H54 (cell line): Measurements from ENCODE around the gene PHF10.
"Not testable (repeated sequence)": the region's sequence is repeated elsewhere in the genome, so short reads cannot be mapped to it uniquely, and the experiment has no call there.

ENCODE experiments used
- DNase-seq: peaks from one replicate; pipeline ENCODE4 v3.0.0; 2011; ENCODE audit warnings: low spot score, mixed read lengths; ENCODE audit not compliant: insufficient read length
- FAIRE-seq: peaks from 3 replicates; lab custom pipeline; 2011; peaks lifted over from hg19 to GRCh38; lab: Jason Lieb, UNC
- POLR2A ChIP-seq: IDR thresholded peaks from 2 replicates; pipeline ENCODE4 v1.6.1; 2011; ENCODE audit warnings: low read depth, mild to moderate bottlenecking, low read length

The PHF10 gene

DNA sequence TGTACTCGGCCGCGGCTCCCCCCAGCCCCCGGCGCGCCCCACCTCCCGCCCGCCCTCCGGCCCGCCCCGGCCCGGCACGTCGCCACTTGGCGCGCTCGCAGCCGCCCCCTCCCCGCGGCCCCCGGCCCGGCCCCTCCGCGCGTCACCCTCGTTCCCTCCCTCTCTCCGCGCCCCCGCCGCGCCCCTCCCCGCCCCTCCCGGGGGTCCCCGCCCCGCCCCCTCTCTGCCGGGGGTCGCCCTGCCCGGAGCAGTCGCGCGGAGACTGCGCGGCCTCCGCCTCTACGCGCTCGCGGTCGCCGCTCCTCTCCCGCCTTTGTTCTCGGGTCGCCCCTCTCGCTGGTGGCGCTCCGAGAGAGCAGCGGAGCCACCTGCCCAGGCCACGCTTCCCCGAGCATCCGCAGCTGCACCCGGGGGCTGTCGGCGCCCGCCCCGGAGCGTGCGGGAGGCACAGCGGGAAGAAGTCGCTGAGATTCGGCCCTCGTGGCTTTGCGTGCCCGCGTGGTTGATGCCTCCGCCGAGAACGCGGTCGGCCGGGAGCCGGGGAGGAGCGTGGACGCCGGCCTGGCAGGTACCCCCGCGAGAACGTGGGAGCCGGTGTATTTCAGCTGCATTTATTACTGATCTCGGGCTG lies at the start of gene PHF10:
Gene PHF10, minus strand, starts transcription at position 7 of the 631 bp plus-strand sequence. CDS start 569 bp downstream, outside the sequence.
- FAIRE-seq (no peak), DNase-seq (no peak)
- TF ChIP-seq POLR2A, result no peak

DNA sequence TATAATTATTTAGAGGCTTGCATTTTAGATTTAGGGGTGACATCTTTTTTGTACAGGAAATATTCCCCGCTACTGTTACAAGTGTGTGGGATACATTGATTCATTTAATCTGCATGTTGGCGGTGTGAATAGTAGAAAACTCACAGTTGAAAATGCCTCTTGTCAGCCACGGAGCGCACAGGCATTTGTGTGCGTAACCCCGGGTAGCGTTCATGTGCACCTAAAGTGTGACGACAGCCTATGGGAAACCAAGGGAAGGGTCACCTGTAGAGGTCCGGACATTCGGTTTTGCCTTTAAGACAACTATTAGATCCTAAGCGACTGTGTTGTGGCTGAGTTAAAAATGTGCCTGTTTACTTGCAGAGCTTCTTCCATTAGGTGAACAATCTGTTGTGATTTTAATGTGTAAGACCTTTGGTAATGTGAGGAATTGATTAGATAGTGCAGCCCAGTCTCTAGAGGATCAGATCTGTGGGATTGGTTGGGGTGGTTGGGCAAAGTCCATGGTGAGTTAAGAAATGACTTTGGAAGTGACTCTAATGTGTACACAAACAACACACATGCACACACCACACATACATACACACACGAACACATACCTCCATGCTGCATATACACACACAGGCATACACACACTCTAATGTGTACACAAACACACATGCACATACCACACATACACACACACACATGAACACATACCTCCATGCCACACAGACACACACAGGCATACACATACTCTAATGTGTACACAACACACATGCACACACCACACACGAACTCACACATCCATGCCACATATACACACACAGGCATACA lies 42.8 kb upstream of the PHF10 start:
- no peak for FAIRE-seq
- TF ChIP-seq POLR2A, result no peak
- no peak for DNase-seq

DNA sequence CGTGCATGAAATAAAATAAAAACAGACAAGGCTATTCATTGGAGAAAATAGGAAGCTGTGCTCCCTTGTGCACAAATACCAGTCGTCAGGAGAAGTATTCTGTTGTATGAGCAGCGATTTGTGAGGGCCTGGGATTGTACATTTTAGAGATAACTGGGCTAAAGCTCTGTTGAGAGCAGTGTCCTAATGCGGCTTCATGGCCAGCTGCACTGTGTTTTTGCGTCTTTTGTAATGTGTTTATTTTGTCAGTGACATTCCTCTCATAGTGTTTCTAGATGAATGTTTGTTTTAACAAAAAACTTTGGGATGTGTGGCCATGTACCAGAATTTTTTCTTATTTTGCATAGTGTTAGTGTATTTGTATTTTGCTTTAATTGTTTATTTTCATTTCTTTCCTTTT lies 41.9 kb upstream of the PHF10 start:
- FAIRE-seq (no peak), DNase-seq (no peak)
- TF ChIP-seq POLR2A, result no peak

GRCh38 chr6:169765789-169766188 lies 41.5 kb upstream of the PHF10 start:
- not testable (repeated sequence) for DNase-seq, FAIRE-seq

DNA sequence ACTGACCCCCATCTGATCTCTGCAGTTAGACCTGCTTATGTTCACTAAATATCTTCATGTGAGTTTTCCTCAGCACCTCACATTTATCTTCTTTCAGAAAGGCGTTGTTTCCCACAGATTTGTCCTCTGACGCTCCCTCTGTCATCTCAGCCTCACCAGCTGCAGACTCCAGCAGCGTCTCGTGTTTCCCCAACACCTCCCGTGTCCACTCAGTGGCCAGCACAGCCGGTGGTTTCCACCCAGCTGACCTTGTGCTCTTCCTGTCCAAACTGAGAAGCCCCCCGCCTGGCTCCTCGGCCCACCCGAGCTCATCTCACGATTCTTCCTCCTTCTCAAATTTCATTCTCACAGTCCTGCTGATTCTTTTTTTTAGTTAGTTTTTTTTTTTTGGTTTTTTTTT lies 39.6 kb upstream of the PHF10 start:
- FAIRE-seq, result no peak
- no peak for DNase-seq
- TF ChIP-seq POLR2A, result no peak

DNA sequence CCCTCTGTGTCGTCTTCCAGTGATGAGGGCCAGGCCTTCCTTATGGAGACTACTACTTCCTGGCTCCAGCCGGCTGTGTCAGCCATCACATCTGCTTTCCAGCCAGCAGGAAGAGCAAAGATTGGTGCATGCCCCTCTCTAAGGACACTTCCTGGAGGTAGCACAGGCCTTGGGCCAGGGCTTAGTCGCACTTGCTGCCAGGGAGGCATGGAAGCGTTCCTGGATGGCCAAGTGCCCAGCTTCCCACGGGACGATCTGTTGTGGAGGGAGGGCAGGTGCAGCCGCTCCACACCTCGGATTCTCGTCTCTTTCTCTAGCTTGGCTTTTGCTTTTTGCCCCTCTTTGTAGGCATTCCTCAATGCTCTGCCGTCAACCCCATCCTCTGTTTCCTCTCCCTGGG lies 39.0 kb upstream of the PHF10 start:
- FAIRE-seq, result no peak
- no peak for DNase-seq
- no peak for TF ChIP-seq POLR2A

DNA sequence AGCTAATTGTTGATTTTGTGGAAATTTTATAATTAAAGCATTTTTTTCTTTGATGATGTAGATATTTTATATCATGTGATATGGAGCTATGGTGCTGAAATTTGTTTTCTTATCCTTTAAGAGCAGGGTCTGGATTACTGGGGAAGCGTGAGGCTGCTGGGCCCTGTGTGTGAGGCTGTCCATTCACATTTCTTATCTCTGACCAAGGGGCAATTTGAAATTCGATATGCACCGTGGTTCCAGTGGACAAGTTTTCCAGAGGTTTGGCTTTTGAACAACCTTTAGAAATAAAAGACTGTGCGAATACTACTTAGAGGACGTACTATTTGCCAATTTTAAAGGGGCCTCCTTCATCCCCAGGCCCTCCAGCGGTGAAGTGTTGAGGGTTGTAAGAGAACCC lies 30.9 kb upstream of the PHF10 start:
- TF ChIP-seq POLR2A, result no peak
- FAIRE-seq (no peak), DNase-seq (no peak)

DNA sequence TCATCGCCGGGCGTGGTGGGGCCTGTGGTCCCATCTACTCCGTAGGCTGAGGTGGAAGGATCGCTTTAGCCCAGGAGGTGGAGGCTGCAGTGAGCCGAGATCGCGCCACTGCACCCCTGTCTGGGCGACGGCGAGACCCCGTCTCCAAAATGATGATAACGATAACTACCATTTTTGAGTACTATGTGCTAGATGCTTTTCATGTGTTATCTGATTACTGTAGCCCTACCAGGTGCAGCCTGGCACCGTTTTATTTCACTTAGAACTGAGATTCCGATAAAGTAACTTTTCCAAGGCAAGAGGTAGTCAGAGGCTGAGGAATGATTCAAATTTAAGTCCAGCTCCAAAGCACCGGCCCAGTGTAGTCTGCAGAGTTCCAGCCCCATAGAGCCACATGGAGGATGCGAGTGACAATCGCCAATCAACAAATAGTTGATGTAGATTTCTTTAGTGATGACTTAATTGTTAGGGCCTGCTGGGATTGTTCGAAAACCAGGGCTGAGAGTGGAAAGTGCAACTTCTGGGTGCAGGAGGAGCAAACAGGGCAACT lies 27.8 kb upstream of the PHF10 start:
- no peak for FAIRE-seq
- no peak for DNase-seq
- no peak for TF ChIP-seq POLR2A

GRCh38 chr6:169751242-169752073 lies 27.2 kb upstream of the PHF10 start, which contains the start of the genes DYNLT2 and ERMARD:
TSS of gene DYNLT2 (minus strand) at chr6:169751572. CDS start at chr6:169751458, 114 bp downstream.
TSS of gene ERMARD (plus strand) at chr6:169751622. CDS start at chr6:169751658, 36 bp downstream.
- peak; percentile 86 for TF ChIP-seq POLR2A
- no peak for FAIRE-seq
- peak; percentile 77 for DNase-seq

DNA sequence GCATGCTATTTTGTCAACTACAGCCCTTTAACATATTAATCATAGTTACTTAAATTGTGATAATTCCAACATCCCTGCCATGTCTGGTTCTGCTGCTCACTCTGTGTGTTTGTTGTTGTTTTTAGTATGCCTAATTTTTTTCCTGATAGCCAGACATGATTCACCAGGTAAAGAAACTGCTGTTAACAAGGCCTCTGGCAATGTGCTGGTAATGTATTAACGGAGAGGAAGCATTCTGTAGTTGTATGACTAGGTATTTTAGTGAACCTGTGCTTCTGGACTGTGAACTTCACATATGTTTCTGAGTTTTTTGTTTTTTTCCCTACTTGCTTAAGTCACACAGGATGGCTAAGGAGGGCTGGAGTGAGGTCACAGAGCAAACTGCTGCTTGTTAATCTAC lies 22.3 kb upstream of the PHF10 start:
- TF ChIP-seq POLR2A, result no peak
- FAIRE-seq, result no peak

GRCh38 chr6:169745405-169745804 lies 21.1 kb upstream of the PHF10 start:
- FAIRE-seq (no peak), DNase-seq (no peak)
- TF ChIP-seq POLR2A, result no peak

More for the DNA sequence above, 22.3 kb upstream of the PHF10 start:
- DNase-seq, result no peak

DNA sequence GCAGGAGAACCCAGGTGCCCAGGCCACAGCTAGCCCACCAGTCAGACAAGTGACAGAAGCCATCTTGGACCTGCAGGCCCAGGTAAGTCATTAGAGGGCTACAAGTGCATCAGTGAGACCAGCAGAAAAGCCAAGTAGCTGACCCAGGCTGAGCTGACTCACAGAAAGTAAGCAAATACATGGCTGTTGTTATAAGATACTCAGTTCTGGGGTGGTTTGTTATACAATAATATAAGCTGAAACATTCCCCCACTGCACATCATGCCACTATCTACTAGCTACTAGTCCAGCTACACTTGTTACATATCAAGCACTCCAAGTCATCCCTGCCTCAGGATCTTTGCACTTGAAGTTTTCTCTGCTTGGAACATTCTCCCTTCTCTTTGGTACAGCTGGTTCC lies 17.0 kb upstream of the PHF10 start:
- no peak for TF ChIP-seq POLR2A
- no peak for FAIRE-seq
- no peak for DNase-seq

DNA sequence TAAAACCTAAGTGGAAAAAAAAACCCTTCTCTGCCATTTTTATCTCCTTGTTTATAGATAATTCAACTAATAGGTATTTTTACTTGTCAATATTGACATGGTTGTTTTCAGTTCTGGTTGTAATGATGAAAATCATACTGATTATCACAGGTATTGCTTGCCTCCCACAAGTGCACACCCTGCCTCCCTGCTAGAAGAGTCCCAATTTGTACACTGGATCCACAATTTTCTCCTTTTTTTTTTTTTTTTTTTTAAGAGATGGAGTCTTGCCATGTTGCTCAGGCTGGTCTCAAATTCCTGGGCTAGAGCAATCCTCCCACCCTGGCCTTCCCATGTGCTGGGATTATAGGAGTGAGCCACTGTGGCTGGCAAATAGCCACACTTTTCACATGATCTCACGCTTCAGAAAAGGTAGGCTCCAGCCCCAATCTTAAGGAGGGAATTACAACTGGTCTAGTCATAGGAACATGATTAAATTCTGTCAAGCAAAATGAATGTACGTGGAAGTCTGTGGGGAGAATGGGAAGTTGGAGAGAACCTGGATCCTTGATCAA lies 14.8 kb upstream of the PHF10 start:
- DNase-seq (no peak), FAIRE-seq (no peak)
- TF ChIP-seq POLR2A, result no peak
